GM21786 (cell line): ENCODE measurements around the gene DEDD.

Experiments used
- ATAC-seq: cut with Tn5 transposase; IDR thresholded peaks from one replicate; pipeline ENCODE4 v1.9.1; 2021; ENCODE audit not compliant: unreplicated experiment

The DEDD gene

GRCh38 chr1:161076410-161076809 is 56.1 kb downstream of the DEDD start:
- ATAC-seq, result no peak

GRCh38 chr1:161074676-161075368 is 57.6 kb downstream of the DEDD start:
- ATAC-seq, result no peak

DNA sequence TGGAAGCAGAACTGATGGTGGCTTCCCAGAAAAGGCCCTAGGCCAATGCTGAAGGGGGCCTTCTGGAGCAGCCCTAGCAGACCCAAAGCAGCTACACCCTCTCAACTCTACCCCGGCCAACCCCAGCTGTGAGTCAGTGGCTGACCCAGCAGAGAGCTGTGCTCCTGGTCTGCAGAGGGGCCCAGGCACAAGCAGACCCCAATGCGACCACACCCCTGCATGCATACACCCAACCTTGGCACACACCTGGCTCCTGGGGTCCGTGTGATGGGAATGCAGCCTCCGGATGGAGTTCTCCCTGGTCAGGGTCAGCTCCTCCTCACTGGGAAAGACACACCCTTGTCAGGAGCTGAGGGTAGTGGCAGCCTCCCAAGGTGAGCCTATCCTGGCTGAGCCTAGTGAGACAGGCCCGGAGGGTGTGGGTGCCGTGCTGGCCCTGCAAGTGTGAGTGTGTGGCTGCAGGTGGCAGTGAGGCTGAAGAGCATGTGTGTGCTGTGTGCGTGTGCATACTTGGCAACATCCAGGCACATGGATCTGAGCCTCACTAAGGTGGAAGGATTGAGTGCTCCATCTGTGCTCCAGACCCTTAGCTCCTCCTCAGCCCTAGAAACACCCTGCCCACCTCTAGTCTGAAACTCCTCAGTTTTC is 58.9 kb downstream of the DEDD start:
- ATAC-seq, result no peak

- no peak for ATAC-seq
Measured at GRCh38 chr1:161072751-161073449, 59.6 kb downstream of the DEDD start.

DNA sequence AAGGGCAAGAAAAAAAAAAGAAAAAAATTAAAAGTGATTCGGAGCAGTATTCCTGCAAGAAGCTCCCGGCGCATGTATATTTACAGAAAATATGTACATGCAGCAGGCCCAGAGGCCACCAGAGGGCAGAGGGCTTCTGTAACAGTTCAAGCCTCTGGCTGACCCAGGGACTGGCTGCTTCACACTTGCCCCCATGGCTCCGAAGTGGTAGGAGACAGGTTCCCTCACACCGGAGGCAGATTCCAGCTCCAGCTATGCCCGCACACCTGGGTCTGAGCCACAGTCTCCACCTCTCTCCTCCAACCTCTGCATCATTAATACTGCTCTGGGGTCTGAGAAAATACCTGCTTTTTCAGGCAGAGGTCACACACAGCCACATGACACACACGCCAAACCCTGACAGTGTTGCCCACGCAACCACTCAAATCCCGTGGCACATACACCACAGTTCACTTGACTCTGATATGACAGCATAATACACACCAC is 60.5 kb downstream of the DEDD start:
- no peak for ATAC-seq
